PC-9 (cell line): ENCODE data around the gene SSR4.

Experiments used
- EZH2 ChIP-seq: fragments of 200-600 bp; sonication (generic); IDR thresholded peaks from 2 replicates; pipeline ENCODE4 v1.8.0; 2017; ENCODE audit warnings: antibody characterized with exemption, low read depth
- TF ChIP-seq, protein P1 (sequence below): fragments of 200-600 bp; sonication (generic); conservative IDR thresholded peaks from 2 replicates; pipeline ENCODE4 v1.6.1; 2017; ENCODE audit warnings: mixed run types, antibody characterized with exemption, mild to moderate bottlenecking, moderate library complexity

- TF ChIP-seq, protein P1, sequence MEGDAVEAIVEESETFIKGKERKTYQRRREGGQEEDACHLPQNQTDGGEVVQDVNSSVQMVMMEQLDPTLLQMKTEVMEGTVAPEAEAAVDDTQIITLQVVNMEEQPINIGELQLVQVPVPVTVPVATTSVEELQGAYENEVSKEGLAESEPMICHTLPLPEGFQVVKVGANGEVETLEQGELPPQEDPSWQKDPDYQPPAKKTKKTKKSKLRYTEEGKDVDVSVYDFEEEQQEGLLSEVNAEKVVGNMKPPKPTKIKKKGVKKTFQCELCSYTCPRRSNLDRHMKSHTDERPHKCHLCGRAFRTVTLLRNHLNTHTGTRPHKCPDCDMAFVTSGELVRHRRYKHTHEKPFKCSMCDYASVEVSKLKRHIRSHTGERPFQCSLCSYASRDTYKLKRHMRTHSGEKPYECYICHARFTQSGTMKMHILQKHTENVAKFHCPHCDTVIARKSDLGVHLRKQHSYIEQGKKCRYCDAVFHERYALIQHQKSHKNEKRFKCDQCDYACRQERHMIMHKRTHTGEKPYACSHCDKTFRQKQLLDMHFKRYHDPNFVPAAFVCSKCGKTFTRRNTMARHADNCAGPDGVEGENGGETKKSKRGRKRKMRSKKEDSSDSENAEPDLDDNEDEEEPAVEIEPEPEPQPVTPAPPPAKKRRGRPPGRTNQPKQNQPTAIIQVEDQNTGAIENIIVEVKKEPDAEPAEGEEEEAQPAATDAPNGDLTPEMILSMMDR, result no peak
- no peak for TF ChIP-seq EZH2
Observed at GRCh38 chrX:153813161-153813560, 18.7 kb downstream of the SSR4 start.
